Tibial artery (tissue), 4 donors: ENCODE results near the gene HOXC5.
A peak's percentile ranks its signal among the peaks of the same experiment; 100 is the strongest.

ENCODE experiments used
- DNase-seq, 2 donors: peaks; one replicate each; pipeline ENCODE4 v3.0.0-alpha.2; 2019
- H3K27ac ChIP-seq, 2 donors: fragments of 200-600 bp; sonication (generic) in 1 of 2; 1 replicate in 1 of 2; 2 replicates in 1 of 2; pipeline ENCODE4 v1.5.1; 2018 to 2019; ENCODE audit warnings: mild to moderate bottlenecking in 1 of 2
- H3K27me3 ChIP-seq, 2 donors: fragments of 200-600 bp; sonication (generic) in 1 of 2; one replicate each; pipeline versions ENCODE4 v1.5.1 to v1.6.0; 2016 to 2019
- H3K36me3 ChIP-seq, 3 donors: fragments of 200-600 bp; sonication (generic) in 2 of 3; one replicate each; pipeline ENCODE4 v1.5.1; 2016 to 2019; ENCODE audit warnings: mild to moderate bottlenecking in 2 of 3
- H3K4me1 ChIP-seq, 4 donors: fragments of 200-600 bp; sonication (generic) in 2 of 4; 1 replicate in 3 of 4; 2 replicates in 1 of 4; pipeline ENCODE4 v1.5.1; 2016 to 2019
- H3K4me3 ChIP-seq, 2 donors: fragments of 200-600 bp; sonication (generic) in 1 of 2; 1 replicate in 1 of 2; 2 replicates in 1 of 2; pipeline ENCODE4 v1.5.1; 2018 to 2019; ENCODE audit warnings: mild to moderate bottlenecking in 2 of 2
- H3K9me3 ChIP-seq, 3 donors: fragments of 200-600 bp; sonication (generic) in 1 of 3; one replicate each; pipeline ENCODE4 v1.5.1; 2016 to 2019
- CTCF ChIP-seq, 2 experiments: fragments of 200-600 bp in 1 of 2; fragments of 450-650 bp in 1 of 2; IDR thresholded peaks; one replicate each; pipeline ENCODE4 v1.5.1; 2017 to 2019; ENCODE audit warnings: antibody characterized with exemption in 2 of 2, mild to moderate bottlenecking in 1 of 2, moderate library complexity in 1 of 2
- intact Hi-C: fragments of 100-400 bp; cut with DNase I; formaldehyde crosslinking; loops from one replicate; pipeline ENCODE4 v1.15.0; 2023; ENCODE audit warnings: low total_unique reads

HOXC5 gene

GRCh38 chr12:54010972-54011664, 21.7 kb upstream of the HOXC5 start:
- Histone ChIP-seq H3K4me3 (peak overlapping the region; percentile 59 to 64), H3K27me3 (no peaks in the 10 kb centered on the region), H3K27ac (peak overlapping the region; percentile 80 to 98), H3K4me1 (peaks cover 0 to 85% (median 52%) of the 10 kb centered on the region in 4 donors), H3K36me3 (no peaks in the 10 kb centered on the region), H3K9me3 (no peaks in the 10 kb centered on the region)
- TF ChIP-seq CTCF (IDR thresholded peaks at IDR 0.05) = no peak
- intact Hi-C loops = no loop called here
- DNase-seq = no peak

DNA sequence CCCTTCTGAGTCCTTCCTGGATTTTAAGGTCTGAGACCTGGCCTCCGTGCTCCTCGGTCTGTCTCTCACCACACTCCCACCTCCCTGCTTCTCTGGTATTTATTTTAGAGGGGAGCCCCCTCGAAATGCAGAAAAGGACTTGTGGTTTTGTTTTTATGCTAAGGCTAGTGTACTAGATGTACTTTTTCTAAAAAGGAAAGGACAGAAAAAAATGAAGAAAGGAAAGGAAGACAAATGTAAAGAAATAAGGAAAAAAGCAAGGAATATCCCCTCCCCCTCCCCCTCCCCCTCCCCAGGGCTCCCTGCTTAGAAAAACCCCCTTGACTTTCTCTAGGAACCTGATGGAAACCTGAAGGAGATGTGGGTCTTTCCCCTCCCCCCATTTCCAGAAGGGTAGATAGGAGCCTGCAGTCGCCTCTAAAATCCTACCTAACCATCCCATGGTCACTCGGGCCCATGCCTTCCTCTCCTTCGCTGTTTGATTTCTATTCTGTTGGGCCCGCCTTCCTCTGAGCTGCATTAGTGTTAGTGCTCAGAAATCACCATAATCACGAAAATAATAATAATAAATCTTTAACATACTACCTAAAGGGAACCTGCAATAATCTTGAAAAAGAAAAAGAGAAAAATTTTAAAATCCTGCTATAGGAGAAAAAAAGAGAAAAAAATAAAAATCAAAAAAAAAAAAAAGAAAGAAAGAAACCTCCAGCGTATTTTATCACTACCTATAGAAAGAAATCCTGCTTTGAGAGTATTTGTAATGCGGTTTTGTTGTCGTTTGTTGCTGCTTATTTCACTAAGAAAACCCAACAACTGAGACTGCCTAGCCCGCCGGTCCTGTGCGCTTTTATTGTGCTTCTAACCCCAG, 21.0 kb upstream of the HOXC5 start:
- no peak for DNase-seq
- no peaks in the 10 kb centered on the region for H3K36me3 ChIP-seq
- H3K27ac ChIP-seq = peak overlapping the region; percentile 98
- peaks cover 0 to 80% (median 44%) of the 10 kb centered on the region in 4 donors for H3K4me1 ChIP-seq
- no peak for TF ChIP-seq CTCF (IDR thresholded peaks at IDR 0.05)
- intact Hi-C loops = no loop called here
- H3K9me3 ChIP-seq = no peaks in the 10 kb centered on the region
- peak overlapping the region in 1 of 2 donors; percentile 64 for H3K4me3 ChIP-seq
- H3K27me3 ChIP-seq = no peaks in the 10 kb centered on the region

- Histone ChIP-seq H3K4me3 (no peak overlapping the region), H3K27ac (peak overlapping the region; percentile 98), H3K27me3 (no peaks in the 10 kb centered on the region), H3K4me1 (peaks cover 0 to 71% (median 36%) of the 10 kb centered on the region in 4 donors), H3K36me3 (no peaks in the 10 kb centered on the region), H3K9me3 (no peaks in the 10 kb centered on the region)
- no peak for DNase-seq
- TF ChIP-seq CTCF (IDR thresholded peaks at IDR 0.05) = no peak
- intact Hi-C loops = no loop called here
Measured at GRCh38 chr12:54012631-54013409, 20.0 kb upstream of the HOXC5 start.

DNA sequence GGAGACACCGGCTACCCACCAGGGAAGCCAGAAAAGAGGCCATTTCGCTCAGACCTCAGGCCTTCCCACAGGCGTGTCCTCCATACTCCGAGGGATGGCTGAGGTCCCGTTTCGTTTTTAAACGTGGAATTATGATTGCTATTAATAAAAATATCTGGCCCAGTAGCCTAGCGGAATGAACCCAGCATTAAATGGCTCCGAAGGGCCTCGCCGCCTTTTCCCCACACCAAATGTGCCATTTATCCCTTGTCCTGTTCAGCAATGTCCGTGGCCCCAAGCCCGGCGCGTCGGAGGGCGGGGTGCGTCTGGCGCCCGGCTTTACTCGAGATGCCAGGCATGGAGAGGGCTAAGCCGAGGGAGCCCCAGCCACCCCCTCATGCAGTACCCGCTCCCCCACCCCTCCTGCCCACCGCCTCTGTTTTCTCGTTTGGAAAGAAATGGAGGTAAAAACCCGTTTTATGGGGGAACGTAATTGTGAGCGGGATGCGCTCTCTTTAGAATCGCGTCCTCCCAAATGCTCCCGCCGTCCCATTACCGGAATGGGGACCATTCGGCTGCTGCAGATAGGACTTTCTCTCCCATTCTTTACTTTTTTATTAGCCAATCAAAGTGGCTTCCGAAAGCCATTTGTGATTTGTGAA, 18.4 kb upstream of the HOXC5 start:
- no peaks in the 10 kb centered on the region for H3K27me3 ChIP-seq
- H3K9me3 ChIP-seq = no peaks in the 10 kb centered on the region
- no peaks in the 10 kb centered on the region for H3K36me3 ChIP-seq
- no peak for TF ChIP-seq CTCF (IDR thresholded peaks at IDR 0.05)
- peaks cover 0 to 69% (median 28%) of the 10 kb centered on the region in 4 donors for H3K4me1 ChIP-seq
- no peak for DNase-seq
- H3K4me3 ChIP-seq = peak overlapping the region; percentile 37 to 53
- peak overlapping the region; percentile 98 for H3K27ac ChIP-seq
- intact Hi-C loops = no loop called here
